Measurements from ENCODE around the gene ATG4B.

DNA sequence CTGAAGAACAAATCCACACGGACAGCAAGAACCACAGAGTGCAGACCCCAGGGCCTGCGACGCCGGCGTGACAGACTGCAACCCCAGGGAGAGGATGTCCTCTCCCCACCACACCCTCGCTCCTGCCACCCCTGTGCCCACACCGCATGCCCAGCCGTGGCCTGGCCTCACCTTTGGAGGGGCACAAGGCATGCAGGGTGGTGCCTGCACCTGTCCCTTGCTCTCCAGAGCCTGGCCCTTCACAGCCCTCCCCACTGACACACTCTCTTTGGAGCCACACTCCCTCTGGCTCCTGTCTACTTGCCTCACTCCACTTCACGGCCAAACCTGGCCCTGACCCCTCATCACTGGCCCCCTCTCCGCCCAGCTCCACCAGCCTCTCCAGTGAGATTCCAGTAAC lies 9.8 kb upstream of the ATG4B start:
- TF ChIP-seq, protein P1, sequence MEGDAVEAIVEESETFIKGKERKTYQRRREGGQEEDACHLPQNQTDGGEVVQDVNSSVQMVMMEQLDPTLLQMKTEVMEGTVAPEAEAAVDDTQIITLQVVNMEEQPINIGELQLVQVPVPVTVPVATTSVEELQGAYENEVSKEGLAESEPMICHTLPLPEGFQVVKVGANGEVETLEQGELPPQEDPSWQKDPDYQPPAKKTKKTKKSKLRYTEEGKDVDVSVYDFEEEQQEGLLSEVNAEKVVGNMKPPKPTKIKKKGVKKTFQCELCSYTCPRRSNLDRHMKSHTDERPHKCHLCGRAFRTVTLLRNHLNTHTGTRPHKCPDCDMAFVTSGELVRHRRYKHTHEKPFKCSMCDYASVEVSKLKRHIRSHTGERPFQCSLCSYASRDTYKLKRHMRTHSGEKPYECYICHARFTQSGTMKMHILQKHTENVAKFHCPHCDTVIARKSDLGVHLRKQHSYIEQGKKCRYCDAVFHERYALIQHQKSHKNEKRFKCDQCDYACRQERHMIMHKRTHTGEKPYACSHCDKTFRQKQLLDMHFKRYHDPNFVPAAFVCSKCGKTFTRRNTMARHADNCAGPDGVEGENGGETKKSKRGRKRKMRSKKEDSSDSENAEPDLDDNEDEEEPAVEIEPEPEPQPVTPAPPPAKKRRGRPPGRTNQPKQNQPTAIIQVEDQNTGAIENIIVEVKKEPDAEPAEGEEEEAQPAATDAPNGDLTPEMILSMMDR (IDR thresholded peaks at IDR 0.05; ENCODE audit: insufficient read depth, low read length, poor library complexity, severe bottlenecking), result no peak
- TF ChIP-seq EZH2phosphoT487 (conservative IDR thresholded peaks at IDR 0.05; ENCODE audit: low read length), result no peak
